GM18861 (cell line): Measurements from ENCODE around the gene GPBAR1.
"Not testable (repeated sequence)": the region's sequence is repeated elsewhere in the genome, so short reads cannot be mapped to it uniquely, and the experiment has no call there.

Experiments used
- ATAC-seq: cut with Tn5 transposase; IDR thresholded peaks from one replicate; pipeline ENCODE4 v1.9.1; 2021; ENCODE audit not compliant: unreplicated experiment

The GPBAR1 gene

GRCh38 chr2:218305383-218305782 is 44.6 kb downstream of the GPBAR1 start:
- no peak for ATAC-seq

- no peak for ATAC-seq
Observed at GRCh38 chr2:218306184-218306920, 45.5 kb downstream of the GPBAR1 start.

GRCh38 chr2:218307415-218308090 is 46.7 kb downstream of the GPBAR1 start:
- ATAC-seq = no peak

- no peak for ATAC-seq
Observed at GRCh38 chr2:218310853-218311540, 50.2 kb downstream of the GPBAR1 start.

GRCh38 chr2:218311541-218312266 is 50.9 kb downstream of the GPBAR1 start:
- ATAC-seq = not testable (repeated sequence)

GRCh38 chr2:218312267-218312756 is 51.5 kb downstream of the GPBAR1 start:
- ATAC-seq = no peak

GRCh38 chr2:218313356-218313755 is 52.5 kb downstream of the GPBAR1 start:
- no peak for ATAC-seq
